Middle frontal gyrus (tissue), 1 donor: ENCODE results near the gene RAB31.

Source experiments
- DNase-seq: peaks from one replicate; pipeline ENCODE4 v3.0.0-alpha.2; 2015; ENCODE audit warnings: low spot score; ENCODE audit errors: extremely low spot score

The RAB31 gene

DNA sequence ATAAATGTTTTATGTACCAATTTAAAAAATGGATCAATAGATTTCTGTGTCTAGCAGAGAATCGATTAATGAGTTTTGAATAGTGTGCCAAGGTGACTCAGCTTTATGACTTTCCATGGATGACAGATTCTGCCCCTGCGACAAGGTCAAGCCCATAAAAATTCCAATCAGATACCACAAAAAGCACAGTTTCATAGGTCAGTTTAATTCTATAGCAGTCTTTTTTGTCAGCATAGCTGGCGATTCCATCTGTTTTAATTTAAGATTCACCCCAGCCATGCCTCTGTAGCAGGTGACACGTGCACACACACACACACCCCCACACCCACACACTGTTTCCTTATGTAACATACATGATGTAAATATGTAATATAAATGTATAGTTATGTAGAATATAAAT is 28.9 kb downstream of the RAB31 start:
- DNase-seq, result no peak

DNA sequence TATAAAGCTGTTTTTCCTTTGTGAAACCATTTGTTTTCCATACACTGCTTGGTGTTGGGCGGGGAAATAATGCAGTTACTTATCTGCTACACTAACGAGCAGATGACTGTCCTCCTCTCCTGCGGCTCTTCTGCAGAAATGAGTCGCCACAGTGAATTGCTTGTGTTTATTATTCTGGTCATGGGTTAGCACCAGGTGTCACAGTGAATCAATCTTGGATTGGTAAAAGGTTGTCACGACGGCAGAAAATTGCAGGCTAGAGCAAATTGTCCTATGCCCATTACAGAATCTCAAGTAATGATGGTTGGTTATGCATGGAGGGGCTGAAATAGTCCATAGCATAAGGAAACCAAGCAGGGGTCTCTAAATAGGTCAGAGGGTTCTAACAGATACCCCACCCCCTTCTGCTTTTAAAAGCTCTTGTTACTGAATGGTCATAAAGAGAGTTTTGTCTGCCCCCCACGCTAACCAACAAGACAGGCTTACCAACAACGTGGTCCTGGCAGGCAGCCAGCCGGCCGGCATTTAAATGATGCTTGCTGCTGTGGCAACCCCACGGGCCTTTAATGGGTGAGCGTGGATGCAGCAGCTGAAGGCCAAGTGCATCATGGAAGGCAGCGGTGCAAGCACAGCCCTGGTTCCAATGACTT is 29.5 kb downstream of the RAB31 start:
- DNase-seq, result peak; percentile 50

DNA sequence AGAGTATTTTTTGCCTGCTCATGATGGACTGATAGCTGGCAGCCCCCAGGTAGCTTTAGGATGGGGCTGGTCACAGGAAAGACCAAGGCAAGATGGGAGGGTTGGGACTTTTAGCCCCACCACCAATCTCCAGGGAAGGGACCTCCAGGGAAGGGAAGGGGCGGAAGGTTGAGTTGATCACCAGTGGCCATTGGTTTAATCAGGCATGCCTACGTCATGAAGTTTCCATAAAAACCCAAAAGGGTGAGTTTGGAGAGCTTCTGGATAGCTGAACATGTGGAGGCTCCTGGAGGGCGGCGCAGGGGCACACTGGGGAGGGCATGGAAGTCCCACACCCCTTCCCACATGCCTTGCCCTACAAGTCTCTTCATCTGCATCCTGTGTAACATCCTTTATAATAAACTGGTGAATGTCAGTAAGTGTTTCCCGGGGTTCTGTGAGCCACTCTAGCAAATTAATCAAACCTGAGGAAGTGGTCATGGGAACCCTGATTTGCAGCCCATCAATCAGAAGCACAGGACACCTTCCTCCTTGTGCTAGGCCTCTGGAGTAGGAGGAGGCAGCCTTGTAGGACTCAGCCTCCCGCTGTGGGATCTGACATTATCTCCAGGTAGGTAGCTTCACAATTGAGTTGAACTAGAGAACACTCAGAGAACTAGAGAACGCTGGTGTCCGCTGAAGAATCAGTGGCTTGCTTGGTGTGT is 30.3 kb downstream of the RAB31 start:
- DNase-seq, result no peak

DNA sequence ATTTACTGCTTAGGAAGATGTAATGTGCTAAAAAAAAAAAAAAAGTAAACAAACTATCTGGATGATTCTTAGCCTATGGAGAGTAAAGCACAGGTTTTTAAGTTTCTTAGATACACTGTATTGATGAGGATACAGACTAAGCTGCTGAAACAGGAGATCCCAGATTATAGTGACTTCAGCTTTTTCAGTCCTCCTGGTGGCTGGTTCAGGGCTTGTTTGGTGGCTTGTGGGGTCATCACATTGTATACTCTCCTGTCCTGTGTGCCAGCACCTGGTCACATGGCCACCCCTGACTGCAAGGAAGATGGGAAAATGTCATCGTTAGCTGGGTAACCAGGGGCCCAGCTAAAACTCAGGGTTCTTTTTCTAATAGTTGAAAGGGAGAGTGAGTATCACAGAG is 31.4 kb downstream of the RAB31 start:
- no peak for DNase-seq

DNA sequence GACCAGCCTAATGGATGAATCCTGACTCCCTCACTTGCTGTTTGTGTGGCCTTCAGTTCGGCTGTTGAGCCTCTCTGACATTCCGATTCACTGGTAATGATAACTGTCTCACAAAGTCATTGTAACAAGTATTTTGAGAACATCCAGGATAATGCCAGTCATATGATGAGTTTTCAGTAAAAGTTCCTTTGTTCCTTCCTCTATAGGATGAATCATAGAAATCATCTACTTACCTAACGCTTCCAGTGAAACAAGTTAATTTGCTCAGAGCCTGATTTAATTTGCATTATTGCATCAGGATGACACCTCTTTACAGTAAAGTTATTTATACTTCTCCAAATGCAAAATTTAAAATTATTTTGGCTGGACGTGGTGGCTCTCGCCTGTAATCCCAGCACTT is 32.0 kb downstream of the RAB31 start:
- DNase-seq, result no peak

DNA sequence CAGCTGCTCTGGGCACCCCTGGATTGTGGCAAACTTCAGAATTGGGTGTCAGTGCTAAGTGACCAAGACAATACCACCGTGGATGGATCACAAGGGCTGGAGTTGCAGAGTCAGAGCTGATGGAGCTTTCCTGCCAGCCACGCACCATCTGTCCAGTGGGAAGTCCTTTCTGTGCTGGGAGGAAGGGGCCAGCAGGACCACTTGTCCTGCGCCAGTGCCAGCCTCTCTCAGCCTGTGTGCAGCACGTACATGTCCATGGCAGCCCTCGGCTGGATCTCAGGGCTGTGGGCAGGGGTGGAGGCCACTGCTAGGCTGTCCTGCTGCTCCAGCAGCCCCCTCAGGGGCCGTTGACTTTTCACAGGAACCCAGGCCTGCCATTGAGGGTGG is 33.3 kb downstream of the RAB31 start:
- no peak for DNase-seq

DNA sequence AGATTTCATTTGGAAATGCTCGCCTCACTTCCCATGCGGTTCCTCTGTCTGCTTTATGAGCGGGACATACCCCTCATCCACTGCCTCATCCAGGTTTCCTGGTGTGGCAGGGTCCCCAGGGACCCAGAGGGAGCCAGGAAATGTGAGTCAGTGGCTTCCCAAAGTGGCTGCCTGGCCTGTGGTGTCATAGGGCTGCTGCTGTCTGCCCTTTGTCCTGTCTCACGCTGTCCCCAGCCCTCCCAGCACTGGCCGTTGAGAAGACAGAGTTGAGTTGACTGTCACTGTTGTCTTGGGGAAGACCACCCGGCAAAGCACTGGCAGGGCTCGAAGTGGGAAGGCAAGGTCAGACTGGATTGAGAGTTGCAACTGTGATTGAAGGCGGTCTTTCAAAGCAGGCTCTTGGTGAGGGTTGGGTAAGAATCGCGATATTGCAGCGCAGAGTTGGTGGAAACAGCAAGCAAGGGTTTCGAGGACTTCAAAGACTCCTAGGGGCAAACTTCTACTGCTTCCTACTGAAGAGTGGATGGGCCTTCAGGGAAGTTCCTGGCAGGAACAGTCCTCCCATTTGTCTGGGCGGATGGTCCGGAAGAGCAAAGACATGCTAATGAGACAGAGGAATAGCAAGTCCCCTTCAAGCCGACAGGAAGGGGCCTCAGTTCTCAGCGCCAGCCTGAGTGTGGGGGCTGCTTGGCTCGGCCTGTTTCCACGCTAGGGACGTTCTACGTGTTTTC is 33.9 kb downstream of the RAB31 start:
- DNase-seq, result no peak

DNA sequence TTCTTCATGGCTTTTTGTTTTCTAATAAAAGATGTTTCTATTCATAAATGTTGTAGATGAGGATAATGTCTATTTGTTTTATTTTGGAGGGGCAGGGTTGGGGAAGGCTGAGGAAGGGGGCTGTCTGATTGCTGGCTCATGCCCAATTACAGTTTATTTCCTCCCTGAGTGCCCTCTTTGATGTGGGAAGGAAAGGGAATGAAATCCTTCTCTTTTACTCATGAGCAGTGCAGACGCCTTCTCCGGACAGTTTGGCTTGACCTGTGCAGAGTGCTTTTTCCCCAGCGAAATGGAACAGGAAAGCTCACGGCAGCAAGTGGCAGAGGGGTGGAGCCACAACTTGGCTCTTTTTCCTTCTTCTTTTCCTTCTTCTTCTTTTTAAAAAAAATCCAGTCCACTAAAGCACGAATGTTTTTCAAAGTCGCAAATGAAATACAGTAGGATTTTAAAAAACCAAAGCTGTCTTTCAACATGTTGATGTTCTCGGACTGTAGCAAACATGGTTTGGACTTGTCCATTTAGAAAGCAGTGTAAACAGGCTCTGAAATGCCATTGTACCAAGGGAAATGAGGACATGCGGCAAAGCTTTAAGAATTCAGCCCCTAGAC is 34.5 kb downstream of the RAB31 start:
- DNase-seq, result no peak

DNA sequence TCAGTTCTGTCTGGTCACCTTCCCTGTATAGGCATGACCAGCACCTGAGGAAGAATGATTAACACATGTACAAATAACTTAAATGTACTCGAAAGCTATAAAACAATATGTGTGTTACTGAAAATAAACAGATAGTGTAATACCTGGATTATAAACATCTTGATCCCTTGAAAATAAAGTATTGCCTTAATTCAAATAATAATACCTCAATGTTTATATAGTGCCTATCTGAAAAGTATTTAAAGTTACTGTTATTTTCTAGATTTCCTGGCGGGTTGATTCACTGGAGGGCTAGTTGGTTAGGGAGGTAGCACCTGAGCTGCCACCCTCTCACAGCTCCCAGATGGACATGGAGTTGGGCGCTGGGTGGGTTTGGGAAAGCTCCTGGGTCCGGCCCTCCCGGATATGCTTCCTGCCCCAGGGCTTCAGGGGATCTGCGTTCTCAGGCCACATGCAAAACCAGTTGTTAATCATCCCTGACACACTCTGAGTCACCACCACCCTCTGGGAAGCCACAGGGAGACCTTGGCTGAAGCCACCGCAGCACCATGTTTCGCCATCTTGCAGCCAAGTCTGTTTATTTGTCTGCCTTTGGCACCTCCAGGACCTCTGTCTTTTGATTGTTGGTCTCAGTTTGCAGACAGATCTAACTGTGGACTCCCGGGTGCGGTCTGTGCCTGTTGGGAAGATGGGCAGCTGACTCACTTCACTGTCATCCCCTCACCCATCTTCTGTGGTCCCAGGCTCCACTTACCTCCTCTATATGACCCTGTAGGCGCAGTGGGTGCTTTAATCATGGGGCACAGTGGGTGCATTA is 35.3 kb downstream of the RAB31 start:
- no peak for DNase-seq

DNA sequence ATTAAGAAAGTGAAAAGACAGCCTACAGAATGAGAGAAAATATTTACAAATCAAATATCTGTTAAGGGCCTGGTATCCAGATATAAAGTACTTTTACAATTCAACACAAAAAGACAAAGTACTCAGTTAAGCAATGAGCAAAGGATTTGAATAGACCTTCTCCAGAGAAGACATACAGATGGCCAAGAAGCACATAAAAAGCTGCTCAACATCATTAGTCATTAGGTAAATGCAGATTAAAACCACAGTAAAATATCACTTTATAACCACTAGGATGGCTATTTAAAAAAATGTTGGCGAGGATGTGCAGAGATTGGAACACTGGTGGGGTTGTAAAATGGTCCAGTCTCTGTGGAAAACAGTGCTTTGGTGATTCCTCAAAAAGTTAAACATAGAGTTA is 38.9 kb downstream of the RAB31 start:
- DNase-seq, result no peak

DNA sequence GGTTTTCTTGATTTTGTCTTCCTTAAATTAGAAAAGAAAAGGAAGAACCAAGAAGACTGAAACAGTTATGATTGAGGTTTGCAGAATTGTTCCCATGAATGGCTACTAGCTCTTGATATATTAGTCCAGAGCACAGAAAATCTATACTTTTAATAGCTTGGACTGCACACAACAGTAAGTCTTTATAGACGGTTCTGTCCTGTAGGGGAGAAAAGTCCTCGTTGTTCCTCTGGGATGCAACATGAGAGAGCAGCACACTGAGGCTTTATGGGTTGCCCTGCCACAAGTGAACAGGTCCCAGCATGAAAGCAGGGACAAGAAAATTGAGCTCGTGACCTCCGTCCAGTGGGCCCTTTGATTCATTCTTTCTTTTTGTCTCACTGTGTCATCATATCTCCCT is 41.5 kb downstream of the RAB31 start:
- no peak for DNase-seq

DNA sequence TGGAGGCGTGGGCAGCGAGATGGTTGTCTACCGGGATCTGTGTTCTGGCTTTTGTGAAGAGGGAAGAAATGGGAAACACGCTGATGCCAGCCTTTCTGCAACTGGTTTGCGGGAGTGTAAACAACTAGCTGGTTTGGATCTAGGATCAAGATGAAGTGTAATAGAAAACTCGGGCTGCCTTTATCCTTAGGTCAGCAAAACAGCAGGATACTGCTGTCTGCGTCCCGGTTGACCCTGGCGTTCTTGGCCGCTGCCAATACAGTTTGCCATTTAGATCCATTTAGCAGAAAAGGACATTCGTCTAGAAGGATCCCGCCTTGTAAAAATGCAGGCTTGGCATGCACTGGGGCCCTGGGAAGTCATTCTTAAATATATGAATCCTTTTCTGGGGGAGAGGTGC is 42.0 kb downstream of the RAB31 start:
- DNase-seq, result no peak

DNA sequence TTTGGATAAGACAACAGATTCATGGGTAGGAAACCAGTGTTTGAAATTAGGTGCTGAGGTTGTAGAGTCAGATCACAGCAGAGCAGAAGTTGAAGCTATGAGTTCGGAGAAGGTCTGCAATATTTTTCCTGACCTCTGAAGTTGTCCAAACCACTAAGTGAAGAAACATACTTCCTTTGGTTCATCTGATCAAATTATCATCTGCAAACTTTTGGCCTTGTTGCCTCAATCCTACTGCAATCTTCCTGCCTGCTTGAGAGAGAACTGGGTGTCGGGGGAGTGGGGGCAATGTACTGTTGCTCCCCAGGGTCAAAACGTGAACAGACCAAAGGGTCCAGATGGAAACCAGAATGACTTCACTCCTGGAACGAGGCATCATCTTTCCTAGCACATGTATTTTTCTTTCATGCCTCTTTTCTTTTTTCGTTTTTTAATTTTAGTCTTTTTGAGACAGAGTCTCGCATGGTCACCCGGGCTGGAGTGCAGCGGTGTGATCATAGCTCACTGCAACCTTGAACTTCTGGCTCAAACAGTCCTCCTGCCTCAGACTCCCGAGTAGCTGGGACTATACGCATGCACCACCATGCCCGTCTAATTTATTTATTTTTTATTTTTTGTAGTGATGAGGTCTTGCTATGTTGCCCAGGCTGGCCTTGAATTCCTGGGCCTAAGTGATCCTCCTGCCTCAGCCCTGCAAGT is 42.7 kb downstream of the RAB31 start:
- DNase-seq, result no peak

DNA sequence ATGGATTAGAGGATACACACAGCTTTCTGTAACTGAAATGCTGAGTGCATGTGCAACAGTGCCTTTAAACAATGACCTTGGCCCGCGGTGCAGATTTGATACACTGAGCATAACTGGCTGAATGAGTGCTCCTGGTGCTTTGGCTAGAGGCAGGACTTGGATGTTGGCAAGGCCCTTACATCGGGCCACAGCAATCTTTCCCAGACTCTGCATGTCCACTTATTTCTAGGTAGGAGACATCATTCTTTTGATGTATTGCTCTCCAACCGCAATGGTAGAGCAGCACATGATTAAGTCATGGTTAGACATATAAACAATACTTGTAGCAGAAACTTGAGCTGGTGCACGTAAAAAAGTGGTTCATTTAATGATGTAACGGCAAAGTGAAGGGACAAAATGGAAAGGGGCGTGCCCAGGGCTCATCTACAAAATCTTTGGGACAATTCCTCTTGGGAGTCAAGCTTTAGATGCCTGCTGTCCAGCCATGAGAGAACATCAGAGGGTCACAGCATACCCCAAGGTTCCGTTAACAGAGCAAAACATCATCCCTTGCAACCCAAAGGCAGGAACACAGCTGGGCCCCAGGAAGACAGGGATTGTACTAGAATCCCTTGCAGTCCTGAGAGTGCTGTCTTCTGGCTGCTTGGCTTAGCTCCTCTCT is 43.4 kb downstream of the RAB31 start:
- no peak for DNase-seq

DNA sequence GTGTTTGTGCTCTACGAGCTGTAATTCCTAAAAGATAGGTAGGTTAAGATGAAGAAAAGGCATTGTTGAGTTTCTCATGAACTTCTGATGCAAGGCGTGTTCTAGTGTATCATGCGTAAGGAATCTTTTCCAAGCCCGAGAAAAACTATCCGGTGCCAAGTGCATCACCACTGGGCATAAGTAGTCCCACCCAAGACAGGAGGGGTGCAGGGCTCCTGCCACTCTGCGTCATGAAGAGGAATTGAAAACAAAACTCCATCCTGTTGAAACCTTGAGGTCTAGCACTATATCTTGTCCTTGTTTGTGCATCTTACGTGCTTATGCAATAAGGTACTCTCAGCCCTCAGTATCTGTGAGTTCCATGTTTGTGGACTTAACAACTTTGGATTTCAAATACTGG is 45.7 kb downstream of the RAB31 start:
- DNase-seq, result no peak

DNA sequence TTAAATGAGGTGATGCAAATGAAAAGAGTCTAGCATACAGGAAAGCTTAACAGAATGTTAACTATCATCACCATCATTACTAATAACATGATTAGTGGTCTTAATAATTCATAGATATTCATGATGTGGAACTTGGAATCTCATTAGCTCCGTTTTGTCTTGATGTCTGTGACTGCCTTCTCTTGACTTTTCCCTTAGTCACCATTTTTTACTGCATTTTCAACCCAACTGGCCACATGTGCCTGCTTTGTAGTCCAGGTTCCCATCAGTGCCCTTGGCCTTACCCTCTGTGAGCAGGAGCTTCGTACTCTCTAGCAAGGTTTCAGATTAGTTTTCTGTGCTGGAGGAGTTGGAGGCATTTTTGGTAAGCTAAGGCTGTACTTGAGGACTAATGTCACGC is 47.0 kb downstream of the RAB31 start:
- no peak for DNase-seq

DNA sequence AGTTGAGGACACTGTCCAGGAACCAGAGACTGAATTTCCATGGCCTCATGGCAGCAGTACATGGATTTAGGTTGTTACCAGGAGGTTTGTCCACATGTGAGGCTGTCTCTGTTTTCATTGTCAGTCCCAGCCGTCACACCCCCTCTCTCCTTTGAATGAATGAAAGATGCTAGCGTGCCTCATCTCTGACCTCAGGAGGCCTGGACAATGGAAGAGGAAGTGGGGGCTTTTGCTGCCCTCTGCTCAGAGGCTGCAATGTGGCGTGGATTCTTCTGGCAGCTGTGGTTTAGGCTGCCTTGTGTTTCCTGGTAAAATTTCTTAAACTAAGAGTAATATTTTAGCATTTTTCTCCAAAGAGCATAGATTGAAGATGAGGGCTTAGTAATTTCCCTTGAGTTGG is 47.5 kb downstream of the RAB31 start:
- no peak for DNase-seq

DNA sequence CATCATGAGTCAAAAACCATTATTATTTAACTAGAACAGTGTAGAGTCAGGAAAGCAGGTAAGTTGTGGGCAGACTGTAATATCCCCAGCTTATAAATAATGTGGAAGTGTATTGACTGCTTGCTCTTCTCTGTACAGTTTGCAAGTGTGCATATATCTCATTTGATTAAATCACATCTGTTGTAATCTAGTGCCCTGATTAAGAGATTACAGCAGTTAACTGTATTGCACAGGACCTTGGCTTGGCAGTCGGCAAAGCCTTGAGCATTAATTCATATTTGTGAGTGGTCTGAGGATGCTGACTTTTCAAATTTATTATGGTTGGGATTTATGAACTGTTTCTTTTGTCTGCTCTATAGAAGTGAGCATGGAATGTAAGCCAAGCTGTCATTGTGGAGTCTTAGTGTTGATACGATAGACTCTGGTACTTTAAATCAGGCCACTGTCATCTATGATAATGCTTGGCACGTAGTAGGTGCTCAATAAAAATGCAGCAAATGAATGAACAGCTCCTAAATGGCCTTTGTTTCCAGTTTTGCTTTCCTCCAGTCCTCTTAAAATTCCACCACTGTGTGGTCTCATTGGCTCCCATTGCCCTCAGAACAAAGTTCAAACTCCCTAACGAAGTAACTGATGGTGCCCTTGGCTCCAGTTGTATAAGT is 48.3 kb downstream of the RAB31 start:
- no peak for DNase-seq

DNA sequence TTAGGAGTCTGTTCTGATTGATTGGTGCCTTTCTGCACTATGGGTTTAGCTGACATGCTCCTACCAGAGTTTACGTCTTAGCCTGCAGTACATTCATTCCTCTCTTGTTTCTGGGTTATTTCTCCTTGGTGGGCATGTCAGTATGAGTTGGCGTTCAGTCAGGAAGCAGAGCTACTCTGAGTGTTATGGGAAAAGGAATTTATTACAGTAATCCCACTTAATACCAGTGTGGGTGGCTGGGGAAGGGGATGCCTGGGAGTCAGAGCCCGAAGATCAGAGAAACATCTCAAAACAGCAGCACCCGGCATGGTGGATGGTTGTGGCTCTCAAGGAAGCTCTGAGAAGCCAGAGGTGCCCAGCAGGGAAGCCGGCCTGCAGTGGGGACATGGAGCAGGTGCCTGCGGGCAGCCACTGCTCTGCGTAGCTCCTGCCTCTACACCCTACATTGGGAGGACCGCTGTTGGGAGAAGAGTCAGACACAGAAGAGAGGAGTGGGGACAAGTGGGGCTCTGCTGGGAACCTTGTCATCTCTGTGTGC is 48.9 kb downstream of the RAB31 start:
- DNase-seq, result no peak
